Measurements from ENCODE around the gene LRPAP1.
"Not testable (repeated sequence)": the region's sequence is repeated elsewhere in the genome, so short reads cannot be mapped to it uniquely, and the experiment has no call there.

The LRPAP1 gene

GRCh38 chr4:3531879-3532750 is at the start of gene LRPAP1:
Gene LRPAP1, minus strand, starts transcription at chr4:3532422. Its CDS starts 10 bp downstream, at chr4:3532412.
- DNase-seq (ENCODE audit: low read depth in 2 of 2) = peak; percentile 69 to 70

GRCh38 chr4:3581334-3582090 is 49.3 kb upstream of the LRPAP1 start:
- DNase-seq (ENCODE audit: low read depth in 2 of 2) = not testable (repeated sequence)

- not testable (repeated sequence) for DNase-seq (ENCODE audit: low read depth in 2 of 2)
Observed at GRCh38 chr4:3580859-3581258, 48.6 kb upstream of the LRPAP1 start.

- not testable (repeated sequence) for DNase-seq (ENCODE audit: low read depth in 2 of 2)
Observed at GRCh38 chr4:3578527-3579144, 46.4 kb upstream of the LRPAP1 start.

- DNase-seq (ENCODE audit: low read depth in 2 of 2) = not testable (repeated sequence)
Observed at GRCh38 chr4:3578052-3578451, 45.8 kb upstream of the LRPAP1 start.

- not testable (repeated sequence) for DNase-seq (ENCODE audit: low read depth in 2 of 2)
Observed at GRCh38 chr4:3577208-3577892, 45.1 kb upstream of the LRPAP1 start.

- DNase-seq (ENCODE audit: low read depth in 2 of 2) = not testable (repeated sequence)
Observed at GRCh38 chr4:3576533-3577207, 44.4 kb upstream of the LRPAP1 start.

GRCh38 chr4:3575426-3576369 is 43.5 kb upstream of the LRPAP1 start:
- DNase-seq (ENCODE audit: low read depth in 2 of 2) = not testable (repeated sequence)

- DNase-seq (ENCODE audit: low read depth in 2 of 2) = not testable (repeated sequence)
Observed at GRCh38 chr4:3574865-3575264, 42.6 kb upstream of the LRPAP1 start.

- not testable (repeated sequence) for DNase-seq (ENCODE audit: low read depth in 2 of 2)
Observed at GRCh38 chr4:3574346-3574745, 42.1 kb upstream of the LRPAP1 start.

GRCh38 chr4:3573131-3573530 is 40.9 kb upstream of the LRPAP1 start:
- no peak for DNase-seq (ENCODE audit: low read depth in 2 of 2)

GRCh38 chr4:3572363-3572762 is 40.1 kb upstream of the LRPAP1 start:
- DNase-seq (ENCODE audit: low read depth in 2 of 2) = no peak

- no peak for DNase-seq (ENCODE audit: low read depth in 2 of 2)
Observed at GRCh38 chr4:3571921-3572320, 39.7 kb upstream of the LRPAP1 start.

- not testable (repeated sequence) for DNase-seq (ENCODE audit: low read depth in 2 of 2)
Observed at GRCh38 chr4:3570923-3571322, 38.7 kb upstream of the LRPAP1 start.

- DNase-seq (ENCODE audit: low read depth in 2 of 2) = not testable (repeated sequence)
Observed at GRCh38 chr4:3569611-3570010, 37.4 kb upstream of the LRPAP1 start.

GRCh38 chr4:3566701-3567100 is 34.5 kb upstream of the LRPAP1 start:
- not testable (repeated sequence) for DNase-seq (ENCODE audit: low read depth in 2 of 2)

- DNase-seq (ENCODE audit: low read depth in 2 of 2) = not testable (repeated sequence)
Observed at GRCh38 chr4:3566301-3566700, 34.1 kb upstream of the LRPAP1 start.

- not testable (repeated sequence) for DNase-seq (ENCODE audit: low read depth in 2 of 2)
Observed at GRCh38 chr4:3564948-3565347, 32.7 kb upstream of the LRPAP1 start.

- DNase-seq (ENCODE audit: low read depth in 2 of 2) = no peak
Observed at GRCh38 chr4:3563403-3563802, 31.2 kb upstream of the LRPAP1 start.

- not testable (repeated sequence) for DNase-seq (ENCODE audit: low read depth in 2 of 2)
Observed at GRCh38 chr4:3562127-3562526, 29.9 kb upstream of the LRPAP1 start.

All from stimulated activated CD8-positive, alpha-beta memory T cell treated with anti-CD3 and anti-CD28 coated beads, Interleukin-15, amount 100 ng/mL, for 4 hours (primary cell).